Activated CD4-positive, alpha-beta T cell treated with anti-CD3 and anti-CD28 coated beads, Interleukin-2, amount 50 U/mL, for 1 hour (primary cell): Measurements from ENCODE around the gene MDFI.
A peak's percentile ranks its signal among the peaks of the same experiment; 100 is the strongest.
"Not testable (repeated sequence)": the region's sequence is repeated elsewhere in the genome, so short reads cannot be mapped to it uniquely, and the experiment has no call there.

Experiments
- DNase-seq: peaks from one replicate; pipeline ENCODE4 v3.0.0-alpha.2; 2020

The MDFI gene

DNA sequence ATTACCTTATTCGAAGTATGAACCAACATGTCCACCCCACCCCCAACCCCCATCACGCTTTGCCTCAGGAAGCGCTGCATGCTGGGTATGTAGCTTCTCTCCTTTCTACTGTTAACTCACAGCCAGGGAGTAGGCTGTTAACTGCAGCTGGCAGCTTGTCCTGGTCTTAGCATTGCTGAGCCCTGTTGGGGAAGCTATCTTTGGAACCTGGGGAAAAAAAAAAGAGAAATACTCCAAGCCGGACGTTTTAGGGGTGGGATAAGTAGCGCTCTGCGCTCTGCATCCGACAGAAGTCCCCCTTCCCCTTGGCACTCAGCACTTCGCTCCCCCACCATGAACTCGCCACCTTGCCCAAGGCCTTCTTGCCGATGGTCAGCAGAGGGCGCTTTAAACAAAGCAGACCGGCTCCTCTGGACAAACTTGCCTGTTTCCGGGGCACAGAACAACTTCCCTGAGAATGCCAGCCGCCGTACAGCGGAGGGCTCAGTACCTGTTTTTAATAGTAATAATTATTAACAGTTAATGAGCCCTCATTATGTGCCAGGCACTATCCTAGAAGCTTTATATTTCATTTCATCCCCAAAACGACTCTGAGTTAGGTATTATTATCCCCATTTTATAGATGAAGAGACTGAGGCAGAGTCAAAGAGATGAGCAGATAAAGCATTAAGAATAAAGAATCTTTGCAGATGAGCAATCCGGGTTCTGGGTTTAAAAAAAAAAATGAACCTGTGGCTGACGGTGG is 35.2 kb upstream of the MDFI start:
- peak; percentile 66 for DNase-seq

DNA sequence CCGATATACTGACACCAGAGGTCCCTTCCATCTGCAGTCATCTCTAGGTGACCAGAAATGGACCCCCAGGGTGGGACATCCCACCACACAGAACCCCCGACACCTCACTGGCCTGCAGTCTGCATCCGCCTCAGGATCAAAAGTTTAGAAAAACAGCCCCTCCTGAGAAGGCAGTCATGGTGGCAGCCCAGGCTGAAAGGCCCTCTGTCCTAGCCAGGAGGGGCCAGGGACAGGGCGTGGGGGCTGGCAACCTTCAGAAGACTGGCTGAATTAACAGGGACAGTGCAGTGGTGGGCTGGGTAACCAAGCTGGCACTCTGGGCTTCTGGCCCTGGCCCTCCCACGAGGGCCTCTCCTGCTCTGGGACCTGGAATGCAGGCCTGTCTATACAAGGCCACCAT is 34.3 kb upstream of the MDFI start:
- no peak for DNase-seq

DNA sequence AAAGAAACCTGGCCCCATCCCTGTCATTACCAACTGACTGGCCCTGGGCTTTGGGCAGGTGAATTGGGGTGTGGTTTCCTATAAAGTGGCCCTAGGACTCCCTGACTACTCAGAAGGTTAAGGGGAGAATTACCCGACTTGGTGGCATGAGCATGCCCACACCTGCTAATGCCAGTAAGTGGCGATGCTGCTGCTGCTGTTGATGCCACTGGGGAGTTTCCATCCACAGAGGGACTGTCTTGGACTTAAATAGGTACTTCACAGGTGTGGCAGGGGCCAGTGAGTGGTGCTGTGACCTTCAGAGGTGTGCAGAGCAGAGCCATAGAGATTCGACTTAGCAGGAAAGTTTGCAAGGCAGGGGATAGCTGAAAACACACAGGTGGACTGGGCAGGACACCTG is 32.6 kb upstream of the MDFI start:
- no peak for DNase-seq

DNA sequence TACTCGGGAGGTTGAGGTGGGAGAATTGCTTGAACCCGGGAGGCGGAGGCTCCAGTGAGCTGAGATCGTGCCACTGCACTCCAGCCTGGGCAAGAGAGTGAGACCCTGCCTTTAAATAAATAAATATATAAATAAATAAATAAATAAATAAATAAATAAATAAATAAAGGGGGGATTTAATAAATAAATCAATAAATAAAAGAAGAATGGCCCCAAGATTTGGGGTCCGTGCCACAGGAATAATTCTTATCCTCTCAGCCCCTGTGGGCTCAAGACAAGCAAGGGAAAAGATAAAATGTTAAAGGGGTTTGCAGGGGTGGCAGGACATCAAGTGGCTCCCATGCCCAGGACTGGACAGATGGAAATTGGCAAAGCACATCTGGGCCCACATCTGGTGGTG is 31.2 kb upstream of the MDFI start:
- no peak for DNase-seq

DNA sequence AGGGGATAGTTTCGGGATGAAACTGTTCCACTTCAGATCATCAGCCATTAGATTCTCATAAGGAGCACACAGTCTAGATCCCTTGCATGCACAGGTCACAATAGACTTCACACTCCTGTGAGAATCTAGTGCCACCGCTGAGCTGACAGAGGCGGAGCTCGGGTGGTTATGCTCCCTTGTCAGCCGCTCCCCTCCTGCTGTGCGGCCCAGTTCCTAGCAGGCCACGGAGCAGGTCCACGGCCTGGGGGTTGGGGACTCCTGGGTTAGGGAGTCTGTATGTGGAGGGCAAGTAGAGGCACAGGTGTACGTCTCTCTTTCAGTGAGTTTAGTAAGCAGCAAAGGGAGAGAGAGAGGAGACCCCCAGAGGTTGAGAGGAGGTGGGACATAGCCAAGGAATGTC is 30.5 kb upstream of the MDFI start:
- no peak for DNase-seq

DNA sequence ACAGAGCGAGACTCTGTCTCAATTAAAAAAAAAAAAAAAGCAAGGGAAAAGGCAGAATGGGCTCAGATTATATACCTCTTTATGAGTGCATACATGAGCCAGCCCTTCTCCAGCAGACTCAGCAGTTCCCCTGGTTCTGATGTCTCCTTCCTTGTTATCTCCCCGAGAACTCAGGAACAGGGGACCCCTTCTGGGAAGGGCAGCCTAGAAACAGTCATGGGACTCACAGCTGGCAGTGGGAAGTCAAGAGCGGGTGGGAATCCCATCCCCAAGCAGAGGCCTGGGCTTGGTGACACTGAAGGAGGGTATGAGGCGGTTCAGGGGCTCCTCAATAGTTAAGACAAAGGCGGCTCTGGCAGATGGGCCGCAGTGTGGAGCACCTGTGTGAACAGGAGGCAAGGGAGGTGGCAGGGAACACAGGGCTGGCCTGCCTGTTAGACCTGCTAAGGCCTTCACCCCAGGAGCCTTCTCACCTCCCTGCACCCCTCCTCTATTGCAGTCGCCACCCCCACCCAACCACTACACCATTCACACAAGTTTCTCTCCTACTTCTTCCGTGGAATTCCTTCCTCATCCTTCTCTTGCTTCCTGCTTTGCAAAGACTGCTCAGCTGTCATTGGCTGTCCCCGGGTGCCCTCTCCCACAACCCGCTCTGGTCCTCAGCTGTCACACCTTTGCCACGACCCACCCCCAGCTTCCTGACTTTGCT is 29.7 kb upstream of the MDFI start:
- no peak for DNase-seq

DNA sequence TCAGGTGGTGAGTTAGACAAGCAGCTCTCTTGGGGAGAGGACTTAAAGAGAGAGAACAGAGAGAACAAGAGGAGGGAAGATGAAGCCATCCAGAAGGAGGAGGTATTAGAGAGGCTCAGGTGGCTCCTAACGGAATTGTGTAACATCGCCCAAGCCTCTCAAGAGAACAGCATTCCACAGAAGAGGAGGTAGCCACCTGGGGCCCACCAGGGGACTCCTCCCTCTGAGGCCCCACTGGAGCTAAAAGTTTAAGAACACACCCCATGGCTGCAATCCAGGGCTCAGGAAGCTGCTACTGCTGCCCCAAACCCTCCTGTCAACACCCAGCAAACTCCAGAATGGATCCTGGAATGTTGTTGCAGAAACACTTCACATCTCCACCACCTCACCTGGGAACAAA is 23.6 kb upstream of the MDFI start:
- DNase-seq = no peak

DNA sequence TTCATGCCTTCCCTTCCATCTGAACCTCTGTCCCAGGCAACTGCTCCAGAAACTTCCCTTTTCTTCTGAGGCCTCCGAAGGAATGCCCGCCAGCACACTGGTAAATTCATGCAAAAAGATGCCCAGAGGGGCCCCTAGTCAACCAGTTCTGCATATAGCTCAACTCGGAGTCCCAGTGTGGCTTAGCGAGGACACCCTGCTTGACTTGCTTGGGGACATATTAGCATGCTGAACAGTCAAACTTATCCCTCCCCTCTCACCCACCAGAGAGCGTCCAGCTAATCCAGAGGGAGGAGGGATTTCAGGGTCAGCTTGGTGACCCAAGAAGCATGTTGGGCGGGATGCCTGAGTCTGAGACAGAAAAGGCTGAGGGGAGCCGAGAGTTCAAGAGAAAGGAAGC is 23.0 kb upstream of the MDFI start:
- DNase-seq = no peak

DNA sequence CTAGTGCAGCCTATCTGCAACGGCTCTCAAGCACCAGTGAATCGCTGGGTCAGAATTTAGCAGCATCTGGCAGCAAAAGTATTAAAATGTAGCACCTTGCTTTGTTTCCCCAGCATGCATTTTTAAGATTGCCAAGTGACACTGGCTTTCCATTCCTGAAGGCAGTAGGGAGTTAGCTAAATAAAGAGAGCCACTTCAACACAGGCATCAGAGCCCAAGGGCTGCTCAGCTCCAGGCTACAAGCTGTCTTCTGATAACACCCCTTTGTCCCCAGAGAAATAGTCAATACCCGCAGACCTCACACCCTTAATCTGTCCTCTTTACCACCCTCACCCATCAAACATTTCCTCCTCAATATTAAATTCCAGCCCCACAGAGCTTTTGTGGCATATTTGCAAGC is 19.7 kb upstream of the MDFI start:
- DNase-seq = no peak

DNA sequence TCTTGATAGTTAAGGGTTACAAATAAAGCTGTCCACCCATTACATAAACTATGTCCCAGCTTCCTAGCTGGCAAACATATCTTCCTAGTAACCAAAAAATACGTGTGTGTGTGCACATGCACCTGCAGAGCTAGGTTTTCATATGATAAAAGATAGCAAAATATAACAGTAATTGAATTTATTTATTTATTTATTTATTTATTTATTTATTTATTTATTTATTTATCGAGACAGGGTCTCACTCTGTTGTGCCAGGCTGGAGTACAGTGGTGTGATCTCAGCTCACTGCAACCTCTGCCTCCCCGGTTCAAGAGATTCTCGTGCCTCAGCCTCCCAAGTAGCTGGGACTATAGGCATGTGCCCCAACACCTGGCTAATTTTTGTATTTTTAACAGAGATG is 19.1 kb upstream of the MDFI start:
- not testable (repeated sequence) for DNase-seq

DNA sequence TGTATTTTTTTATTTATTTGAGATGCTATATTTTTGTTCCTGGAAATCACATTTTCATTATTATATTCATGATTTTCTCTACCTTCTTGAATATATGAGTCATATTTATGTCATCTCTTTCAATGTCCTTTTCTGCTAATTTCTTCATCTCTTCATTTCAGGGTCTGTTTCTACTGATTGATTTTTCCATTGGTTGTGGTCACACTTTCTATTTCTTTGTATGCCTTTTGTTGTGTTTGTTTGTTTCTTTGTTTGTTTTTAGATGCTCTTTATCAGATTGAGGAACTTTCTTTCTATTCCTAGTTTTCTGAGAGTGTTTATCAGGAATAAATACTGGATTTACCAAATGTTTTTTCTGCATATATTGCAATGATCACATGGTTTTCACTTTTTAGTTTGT is 16.9 kb upstream of the MDFI start:
- DNase-seq = no peak

DNA sequence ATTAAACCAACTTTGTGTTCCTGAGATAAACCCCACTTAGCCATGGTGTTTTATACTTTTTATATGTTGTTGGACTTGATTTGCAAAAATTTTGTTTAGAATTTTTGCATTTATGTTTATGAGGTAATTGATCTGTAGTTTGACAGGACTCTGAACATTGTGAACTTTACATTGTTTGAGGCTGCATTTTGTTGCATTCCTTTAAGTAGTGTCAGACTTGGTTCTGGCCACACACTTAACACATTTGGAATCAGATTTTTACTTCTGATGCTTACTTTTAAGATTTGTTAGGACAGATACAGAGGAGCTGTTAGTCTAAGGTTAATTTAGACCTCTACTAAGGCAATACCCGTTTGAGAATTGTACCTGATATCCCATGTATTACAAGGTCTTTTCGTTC is 16.5 kb upstream of the MDFI start:
- no peak for DNase-seq

DNA sequence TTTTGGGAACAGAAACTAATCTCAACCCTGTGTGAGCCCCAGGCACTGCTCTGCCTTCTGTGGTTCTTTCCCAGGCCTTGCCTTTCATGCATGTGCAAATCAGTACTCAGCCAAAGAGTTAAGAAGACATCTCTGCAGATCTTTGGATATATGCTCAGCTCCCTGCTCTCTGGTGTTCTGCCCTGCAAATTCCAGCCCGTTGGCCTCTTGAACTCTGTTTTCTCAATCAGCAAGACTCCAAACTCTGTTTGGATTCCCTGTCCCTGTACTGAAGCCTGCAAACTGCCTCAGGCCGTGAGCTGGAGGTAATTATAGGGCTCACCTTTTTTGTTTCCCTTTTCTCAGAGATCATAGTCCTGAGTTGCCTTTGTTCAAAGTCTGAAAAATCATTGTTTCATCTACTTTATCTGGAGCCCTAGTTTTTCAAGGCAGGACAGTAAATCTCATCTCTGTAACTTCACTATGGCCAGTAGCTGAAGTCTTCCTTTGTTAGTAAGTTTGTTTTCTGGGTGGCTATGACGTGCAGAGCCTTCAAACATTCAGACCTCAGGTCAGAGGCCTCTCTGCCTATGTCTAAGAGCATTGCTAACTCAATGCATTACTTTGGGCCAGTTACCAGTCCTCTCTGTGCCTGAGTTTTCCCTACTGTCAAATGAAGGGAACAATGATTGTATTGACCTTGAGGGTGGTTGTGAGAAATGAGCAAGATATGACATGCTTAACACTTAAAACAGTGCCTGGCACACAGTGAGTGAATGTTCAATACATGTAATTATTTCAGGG is 15.9 kb upstream of the MDFI start:
- no peak for DNase-seq

DNA sequence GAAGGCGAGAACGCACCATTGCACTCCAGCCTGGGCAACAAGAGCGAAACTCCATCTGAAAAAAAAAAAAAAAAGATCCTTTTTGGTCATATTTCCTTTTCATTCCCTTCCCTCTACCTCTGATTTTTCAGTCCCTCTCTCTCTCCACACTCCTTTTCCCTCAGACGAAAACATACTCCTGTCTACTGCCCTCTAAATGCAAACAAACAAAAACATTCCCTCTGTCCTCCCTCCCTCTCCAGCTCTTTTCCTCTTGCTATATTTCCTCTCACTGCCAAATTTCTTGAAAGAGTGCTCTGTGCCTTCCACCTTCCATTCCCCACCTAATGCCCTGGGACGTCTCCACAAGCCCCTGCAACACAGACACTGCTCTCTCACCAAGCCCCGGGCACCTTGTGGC is 14.9 kb upstream of the MDFI start:
- DNase-seq = no peak

DNA sequence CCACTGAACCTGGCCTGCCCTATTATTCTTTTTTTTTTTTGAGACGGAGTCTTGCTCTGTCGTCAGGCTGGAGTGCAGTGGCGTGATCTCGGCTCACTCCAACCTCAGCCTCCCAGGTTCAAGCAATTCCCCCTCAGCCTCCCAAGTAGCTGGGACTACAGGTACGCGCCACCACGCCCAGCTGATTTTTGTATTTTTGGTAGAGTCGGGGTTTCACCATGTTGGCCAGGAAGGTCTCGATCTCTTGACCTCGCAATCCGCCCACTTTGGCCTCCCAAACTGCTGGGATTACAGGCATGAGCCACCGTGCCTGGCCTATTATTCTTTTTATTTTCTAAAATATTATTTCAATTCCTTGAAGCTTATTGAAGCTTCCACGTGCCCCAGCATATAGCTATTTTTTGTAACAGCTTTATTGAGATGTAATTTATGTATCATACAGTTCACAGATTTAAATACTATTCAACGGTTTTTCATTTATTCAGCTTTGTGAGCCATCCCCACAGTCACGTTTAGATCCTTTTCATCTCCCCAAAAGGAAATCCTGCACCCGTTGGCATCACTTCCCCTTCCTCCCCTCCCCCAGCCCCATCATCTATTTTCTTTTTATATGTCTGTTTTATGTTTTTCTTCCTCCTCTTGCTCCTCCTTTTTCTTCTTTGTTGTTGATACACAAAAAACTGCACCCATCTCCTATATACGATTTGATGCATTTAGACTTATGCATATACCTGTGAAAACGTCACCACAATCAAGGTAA is 13.5 kb upstream of the MDFI start:
- DNase-seq = no peak

DNA sequence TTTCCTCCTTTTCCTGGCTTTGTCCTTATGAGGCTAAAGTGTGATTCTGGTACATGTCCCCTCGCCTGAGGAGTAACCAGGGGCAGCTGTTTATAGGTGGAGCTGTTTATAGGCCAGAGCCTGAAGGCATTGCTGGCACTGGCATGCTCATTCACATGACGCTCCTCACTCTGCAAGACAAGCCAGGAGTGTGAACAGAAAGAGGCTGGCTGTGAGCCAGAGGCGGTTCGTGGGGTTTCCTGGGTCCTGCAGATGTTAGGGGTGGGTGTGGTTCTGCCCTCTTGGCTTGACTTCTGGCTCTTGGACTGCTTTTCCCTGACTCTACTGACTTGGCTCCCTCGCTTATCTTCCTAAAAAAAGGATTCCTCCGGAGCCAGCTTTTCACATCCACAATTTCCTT is 12.8 kb upstream of the MDFI start:
- no peak for DNase-seq

DNA sequence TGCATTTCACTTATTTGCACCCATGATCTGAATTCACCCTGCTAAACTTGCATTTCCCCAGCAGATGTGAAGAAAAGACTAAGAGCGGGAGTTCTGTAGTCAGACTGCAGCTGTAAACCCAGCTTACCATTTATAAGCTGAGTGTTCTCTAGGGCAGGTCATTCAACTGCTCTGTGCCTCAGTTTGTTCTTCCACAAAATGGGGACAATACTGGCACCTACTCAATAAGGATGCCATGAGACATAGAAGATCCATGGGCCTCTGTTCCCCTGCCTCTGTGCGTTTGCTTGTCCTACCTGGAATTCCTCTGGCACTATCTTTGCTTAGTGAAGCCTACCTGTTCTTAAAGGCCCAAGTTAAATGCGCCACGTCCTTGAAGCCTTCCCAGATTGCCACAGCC is 12.2 kb upstream of the MDFI start:
- no peak for DNase-seq

DNA sequence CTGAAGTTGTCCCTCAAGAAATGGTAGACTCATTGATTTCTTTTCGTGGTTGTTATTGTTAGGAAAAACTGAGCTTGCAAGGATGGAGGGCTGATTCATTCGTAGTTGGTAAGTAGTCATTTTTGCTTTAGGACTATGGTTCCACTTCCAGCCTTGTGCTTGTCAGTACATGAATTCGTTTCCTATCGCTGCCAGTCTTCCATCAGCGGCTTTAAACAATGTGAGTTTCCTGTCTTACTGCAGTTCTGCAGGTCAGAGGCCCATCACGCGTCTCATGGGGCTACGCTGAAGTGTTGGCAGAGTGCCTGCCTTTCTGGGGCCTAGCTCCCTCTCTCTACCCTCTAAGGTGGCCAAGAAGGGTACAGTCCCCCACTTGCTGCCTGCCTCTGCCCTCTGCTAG is 11.4 kb upstream of the MDFI start:
- DNase-seq = no peak

DNA sequence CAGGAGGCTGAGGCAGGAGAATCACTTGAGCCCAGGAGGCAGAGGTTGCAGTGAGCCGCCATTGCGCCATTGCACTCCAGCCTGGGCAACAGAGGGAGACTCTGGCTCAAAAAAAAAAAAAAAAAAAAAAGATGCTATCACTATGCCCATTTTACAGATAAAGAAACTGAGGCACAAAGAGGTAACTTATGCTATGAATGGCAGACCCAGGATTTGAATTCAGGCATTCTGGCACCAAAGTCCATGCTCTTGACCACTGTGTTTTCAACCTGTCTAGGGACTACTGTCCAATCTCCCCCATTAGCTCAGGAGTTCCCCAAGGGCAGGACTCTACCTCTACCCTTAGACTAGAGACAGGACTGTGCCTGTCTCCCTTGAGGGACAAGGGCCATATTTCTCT is 9.1 kb upstream of the MDFI start:
- no peak for DNase-seq

DNA sequence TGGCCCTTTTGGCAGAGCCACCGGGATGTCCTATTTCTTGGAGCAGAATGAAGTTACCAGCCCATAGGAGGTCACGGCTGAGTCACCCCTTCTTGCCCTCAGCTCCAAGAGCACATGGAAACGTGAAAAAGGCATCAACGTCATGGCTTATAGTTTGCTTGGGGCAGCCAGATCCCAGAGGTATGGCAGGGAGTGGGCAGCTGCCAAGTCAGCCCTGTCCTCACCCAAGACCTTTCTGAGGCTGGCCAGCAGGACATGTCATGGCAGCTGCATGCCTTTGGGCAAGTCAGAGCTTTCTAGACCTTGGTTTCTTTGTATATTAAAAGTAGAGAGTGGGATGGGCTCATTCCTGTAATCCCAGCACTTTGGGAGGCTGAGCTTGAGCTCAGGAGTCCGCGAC is 8.2 kb upstream of the MDFI start:
- DNase-seq = no peak

DNA sequence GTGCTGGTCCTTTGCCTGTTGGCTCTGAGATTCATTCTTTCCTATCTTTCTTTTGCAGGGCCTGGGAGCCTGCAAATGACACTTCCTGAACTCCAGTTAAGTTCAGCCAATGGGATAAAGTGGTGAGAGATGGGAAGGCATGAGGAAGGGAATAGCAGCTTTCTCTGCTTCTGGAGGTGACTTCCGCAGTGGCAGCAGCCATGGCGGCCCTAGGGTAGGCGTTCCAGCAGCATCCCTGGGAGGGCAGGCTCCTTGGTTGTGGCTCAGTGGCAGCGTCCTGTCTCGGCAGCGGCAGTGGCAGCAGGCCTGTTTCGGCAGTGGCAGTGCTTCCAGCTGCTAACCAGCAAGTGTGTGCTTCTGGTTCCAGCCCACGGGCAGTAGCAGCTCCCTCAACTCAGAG is 7.3 kb upstream of the MDFI start:
- DNase-seq = no peak

DNA sequence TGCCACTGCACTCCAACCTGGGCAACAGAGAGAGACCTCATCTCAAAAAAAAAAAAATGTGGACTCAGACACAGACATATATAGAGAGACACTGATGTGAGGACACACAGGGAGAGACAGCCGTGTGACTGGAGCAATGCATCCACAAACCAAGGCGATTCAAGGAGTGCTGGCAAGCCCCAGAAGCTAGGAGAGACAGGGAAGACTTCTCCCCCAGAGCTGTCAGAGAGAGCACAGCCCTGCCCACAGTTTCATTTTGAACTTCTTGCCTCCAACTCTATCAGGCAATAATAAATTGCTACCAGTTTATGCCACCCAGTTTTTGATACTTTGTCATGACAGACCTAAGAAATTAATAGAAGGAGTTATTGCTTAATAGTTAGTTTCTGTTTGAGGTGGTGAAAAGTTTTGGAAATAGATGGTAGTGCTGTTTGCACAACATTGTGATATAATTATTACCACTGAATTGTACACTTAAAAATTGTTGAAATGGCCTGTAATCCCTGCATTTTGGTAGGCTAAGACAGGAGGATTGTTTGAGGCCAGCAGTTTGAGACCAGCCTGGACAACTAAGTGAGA is 5.1 kb upstream of the MDFI start:
- no peak for DNase-seq

DNA sequence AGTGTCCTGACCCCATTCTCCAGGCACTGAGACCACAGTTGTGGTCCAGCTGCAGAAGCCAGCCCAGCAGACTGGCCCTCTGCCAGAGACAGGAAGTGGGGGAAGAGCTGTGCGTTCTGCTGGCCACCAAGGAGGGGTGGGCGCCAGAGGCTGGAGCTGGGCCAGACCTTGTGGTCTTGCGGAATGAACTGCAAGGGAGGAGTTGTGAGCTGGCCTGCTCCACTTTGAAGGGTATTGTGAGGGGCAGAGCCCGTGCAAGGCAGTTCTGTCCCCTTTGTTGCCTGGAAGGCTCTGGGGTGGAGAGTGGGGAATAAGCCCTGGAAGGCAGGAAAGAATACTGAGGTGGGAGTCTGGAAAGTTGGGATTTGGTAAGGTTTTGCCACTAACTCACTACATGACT is 3.6 kb upstream of the MDFI start:
- no peak for DNase-seq
